CD4-positive, alpha-beta T cell treated with Interleukin-1 beta for 1 hour (primary cell): ENCODE results near the gene INTS1.

Source experiments
- DNase-seq, 2 donors: peaks; one replicate each; pipeline ENCODE4 v3.0.0-alpha.2; 2020 to 2022

Gene INTS1

DNA sequence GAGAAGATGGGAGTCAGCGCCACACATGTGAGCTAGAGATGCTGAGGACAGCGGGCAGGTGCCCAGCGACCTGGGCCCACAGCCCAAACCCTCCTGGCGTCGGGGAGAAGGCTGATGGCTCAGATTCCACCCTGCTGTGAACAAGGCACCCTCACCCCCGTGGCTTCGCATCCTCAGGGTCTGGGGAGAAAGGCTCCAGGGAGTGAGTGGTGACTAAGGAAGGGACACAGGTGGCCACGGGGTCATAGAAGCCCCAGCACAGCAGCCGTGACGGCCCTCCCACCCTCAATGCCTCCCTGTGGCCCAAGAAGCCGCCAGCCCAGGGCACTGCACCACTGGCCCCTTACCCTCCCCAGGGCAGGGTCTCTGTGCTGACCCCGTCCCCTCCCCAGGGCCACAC lies 19.6 kb downstream of the INTS1 start:
- DNase-seq = no peak

GRCh38 chr7:1483536-1484505 lies 20.4 kb downstream of the INTS1 start:
- no peak for DNase-seq

DNA sequence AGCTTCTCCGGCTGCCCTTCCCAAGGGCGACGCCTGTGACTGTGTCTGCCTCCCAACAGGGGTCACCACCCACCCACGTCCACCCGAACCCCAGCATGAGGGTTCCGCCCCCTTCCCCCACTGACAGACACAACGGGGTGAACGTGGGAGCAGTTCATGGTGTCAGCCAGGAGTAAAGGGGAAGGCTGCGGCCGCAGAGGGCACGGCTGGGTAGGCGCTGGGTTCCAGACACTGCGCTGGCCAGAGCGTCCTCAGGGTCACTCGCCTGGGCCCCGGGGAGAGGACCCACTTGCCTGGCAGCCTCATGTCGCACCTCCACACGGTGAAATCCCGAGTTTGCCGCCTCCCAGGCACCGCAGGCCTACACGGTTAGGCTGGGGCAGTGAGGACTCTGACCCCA lies 21.1 kb downstream of the INTS1 start:
- DNase-seq = no peak

DNA sequence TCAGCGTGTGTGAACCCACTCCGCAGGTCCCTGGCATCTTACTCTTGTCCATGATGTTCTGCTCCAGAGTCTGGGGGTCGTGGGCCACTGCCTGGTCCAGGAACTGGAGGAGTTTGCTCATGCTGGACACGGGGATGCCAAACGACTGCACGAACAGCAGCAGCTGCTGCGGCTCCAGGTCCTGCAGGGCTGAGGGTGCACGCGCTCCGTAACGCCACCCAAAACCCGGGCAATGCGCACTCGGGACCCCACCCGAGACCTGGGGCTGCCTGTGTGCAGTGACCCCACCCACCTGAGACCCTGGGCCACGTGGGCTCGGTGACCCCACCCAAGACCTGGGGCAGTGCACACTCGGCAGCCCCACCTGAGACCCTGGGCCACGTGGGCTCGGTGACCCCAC lies 22.9 kb downstream of the INTS1 start:
- DNase-seq = no peak

DNA sequence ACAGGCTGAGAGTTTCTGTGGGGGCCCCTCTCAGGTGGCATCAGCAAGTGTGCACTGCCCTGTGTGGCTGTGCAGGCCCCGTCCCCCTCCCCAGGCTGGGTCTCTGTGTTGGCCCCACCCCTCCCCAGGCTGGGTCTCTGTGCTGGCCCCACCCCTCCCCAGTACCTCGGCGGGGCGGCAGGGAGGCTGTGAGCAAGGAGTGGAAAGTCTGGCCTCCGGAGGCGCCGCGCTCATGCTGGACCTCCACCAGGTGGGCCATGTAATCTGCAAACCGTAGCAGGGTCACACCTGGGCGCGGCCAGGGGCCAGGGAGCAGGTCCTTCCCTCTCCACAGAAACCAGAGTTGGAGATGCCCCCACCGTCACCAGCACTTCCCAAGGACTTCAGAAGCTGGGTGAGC lies 23.5 kb downstream of the INTS1 start:
- no peak for DNase-seq

GRCh38 chr7:1479287-1479686 lies 24.9 kb downstream of the INTS1 start:
- DNase-seq = no peak

GRCh38 chr7:1478480-1478879 lies 25.7 kb downstream of the INTS1 start:
- DNase-seq = no peak

DNA sequence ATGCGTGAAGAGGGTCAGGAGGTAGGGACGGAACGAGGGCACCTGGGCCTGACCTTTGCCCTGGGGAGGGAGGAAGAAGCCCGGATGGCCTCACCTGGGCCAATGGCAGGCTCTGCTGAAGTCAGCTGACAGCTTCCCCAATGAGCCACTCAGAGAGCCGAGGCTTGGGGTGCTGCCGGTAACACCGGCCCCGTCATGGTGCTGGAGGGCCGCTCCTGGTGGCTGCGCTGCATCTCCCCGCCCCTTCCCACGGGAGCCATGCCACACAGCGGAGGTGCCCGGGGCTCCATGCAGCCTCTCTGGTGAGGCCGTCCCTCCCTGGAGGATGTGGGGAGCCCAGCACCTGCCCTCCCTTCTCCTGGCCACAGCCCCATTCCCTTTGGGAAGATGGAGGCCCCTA lies 27.3 kb downstream of the INTS1 start:
- no peak for DNase-seq

GRCh38 chr7:1475991-1476390 lies 28.2 kb downstream of the INTS1 start:
- DNase-seq = no peak

- no peak for DNase-seq
Measured at GRCh38 chr7:1475393-1475792, 28.8 kb downstream of the INTS1 start.

GRCh38 chr7:1474736-1475135 lies 29.5 kb downstream of the INTS1 start:
- DNase-seq = no peak

GRCh38 chr7:1473864-1474512 lies 30.2 kb downstream of the INTS1 start:
- peak; percentile 81 to 86 for DNase-seq

DNA sequence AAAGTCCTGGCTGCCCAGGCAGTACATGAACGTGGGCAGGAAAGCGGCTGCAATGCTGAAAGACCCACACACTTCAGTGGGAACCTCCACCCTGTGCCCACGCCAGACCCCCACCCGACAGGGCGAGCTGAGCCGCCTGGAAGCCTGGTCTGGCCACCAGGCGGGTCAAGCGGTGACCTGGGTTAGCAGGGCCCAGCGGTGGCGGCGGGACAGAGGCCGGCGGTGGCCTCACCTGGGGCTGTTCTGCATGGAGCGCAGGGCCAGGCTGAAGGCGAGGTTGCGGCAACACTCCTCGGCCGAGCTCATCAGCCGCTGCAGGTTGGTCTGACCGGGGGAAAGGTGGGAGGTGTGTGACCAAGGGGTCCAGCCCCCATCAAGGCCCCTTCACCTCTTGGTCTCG lies 33.3 kb downstream of the INTS1 start:
- no peak for DNase-seq

GRCh38 chr7:1468643-1469298 lies 35.4 kb downstream of the INTS1 start:
- no peak for DNase-seq

DNA sequence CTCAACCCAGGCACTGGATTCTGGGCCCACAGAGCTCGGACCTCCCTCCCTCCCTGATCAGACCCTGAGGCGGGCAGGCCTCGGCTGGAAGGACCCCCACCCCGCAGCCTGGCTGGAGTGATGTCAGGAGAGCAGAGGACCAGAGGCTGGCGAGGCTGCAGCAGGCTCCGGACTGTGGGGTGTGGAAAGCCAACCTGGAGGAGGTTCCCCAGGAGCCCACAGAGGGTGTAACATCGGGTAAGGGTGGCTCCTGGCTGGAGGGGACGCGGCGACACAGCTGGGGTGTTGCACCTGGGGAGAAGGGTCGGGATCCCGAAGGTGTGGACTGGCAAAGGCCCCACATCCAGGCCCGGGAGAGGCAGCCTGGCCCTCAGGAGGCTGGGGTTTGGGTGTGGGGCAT lies 36.0 kb downstream of the INTS1 start:
- no peak for DNase-seq

DNA sequence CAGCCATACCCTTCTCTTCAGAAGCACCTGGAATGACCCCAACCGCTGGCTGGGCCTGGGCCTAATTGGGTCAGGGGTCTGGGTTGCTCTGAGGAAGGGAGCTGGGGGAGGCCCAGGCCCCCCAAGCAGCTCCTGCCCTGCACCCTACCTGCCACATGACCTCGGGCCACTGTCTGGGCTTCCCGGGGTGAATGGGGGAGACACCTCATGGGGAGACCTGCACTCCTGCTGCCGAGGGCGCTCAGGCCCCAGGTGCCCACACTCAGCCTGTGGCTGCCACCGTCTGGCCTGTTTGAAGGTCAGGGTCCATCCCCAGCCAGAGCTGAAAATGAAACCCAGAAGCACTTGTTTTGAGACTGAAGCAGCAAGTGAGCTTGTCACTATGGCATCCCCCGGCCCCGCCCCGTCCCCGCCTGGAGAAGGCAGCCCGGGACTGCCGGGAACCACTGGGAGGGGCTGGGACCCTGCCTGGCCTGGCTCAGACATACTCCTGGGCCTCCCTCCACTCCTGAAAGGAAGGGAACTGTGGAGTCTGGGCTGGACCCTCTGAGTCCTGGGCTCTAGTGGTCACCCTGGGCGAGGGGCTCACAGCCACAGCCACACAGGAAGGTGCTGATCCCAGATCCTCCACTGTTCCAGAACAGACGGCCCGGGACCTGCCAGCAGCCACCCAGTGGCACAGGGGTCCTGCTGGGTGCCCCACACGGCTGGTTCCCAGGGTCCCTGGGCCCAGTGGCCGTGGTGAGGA lies 37.5 kb downstream of the INTS1 start:
- no peak for DNase-seq

DNA sequence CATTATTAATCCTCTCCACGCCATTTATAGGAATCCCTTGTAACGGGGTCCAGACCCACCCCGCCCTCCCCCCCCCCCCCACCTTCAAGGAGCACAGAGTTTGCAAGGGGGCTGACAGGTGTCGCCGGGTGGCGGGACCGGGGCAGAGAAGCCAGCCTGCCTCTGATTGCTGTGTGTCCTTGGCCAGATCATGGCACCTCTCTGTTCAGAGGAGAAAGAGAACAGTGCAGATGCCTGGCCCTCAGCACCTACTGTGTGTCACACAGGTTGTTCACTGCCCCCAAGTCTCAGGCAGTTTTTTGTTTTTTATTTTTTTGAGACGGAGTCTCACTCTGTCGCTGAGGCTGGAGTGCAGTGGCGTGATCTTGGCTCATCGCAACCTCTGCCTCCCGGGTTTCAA lies 39.5 kb downstream of the INTS1 start:
- no peak for DNase-seq

GRCh38 chr7:1463676-1464223 lies 40.4 kb downstream of the INTS1 start:
- DNase-seq = no peak

DNA sequence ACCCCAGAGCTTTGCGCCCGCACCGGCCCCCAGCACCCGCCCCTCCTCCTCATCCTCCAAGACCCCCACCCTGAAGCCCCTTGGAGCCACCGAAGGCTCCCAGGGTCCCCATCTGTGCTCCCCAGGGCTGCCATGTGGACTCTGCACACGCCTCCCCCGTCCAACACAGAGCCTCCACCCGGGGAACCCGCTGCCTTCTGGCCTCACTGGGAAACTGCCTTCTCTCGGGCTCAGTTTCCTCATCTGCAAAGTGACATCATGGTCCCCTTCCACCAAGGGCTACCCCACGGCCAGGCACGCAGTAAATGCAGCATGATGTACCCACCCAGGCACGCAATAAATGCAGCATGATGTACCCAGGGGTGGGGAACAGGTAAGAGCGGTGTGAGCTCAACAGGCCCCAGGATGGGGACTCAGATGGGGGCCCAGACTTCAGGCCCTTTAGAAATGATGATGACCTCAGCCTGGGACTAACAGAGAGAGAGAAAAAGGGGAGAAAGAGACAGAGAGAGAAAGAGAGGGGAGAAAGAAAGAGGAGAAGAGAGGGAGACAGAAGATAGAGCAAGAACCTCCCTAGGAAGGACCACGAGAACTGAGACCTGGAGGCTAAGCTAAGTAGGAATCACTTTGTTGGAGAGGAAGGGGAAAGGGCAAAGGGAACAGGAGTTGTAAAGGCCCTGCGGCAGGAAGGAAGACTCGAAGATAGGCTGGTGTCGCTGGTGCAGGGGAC lies 42.4 kb downstream of the INTS1 start:
- DNase-seq = no peak

DNA sequence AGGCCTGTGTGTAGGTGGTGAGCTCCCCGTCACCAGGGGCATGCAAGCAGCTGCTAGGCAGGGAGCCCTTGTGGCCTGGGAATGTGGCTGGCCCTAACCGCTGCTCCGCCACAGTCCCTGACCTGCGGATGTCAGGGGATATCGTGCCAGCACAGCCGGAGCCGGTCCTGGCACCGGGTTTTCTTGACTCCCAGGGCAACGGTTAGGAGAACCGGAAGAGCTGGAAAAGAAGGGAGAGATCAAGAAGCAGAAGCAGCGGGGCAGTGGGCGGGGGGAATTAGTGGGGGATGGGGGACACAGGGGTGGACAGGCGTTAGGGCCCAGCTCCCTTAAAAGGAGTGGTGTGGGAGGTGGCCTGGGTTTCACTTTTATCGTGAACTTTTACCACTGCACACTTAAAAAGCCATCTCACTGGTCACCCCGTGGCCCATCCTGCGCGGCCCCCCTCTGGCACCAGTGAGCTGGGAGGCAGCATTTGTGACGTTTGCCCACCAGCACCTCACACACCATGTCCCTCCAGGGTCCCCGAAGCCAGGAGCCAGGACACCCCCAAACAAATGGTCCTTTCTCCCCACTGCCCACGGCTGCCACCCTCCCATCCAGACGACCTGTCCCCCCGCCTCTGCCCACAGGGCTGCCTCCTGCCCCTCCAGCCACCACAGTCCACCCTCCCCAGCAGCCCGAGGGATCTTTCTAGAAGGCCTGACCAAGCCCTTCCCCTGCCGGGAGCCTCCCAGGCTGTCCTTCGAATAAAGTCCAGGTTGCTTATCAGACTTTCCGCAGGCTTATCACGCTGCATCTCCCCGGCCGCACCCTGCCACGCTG lies 43.2 kb downstream of the INTS1 start:
- peak in 1 of 2 donors; percentile 17 for DNase-seq
